GM21786 (cell line): ENCODE data around the gene XRCC5.
"Not testable (repeated sequence)": the region's sequence is repeated elsewhere in the genome, so short reads cannot be mapped to it uniquely, and the experiment has no call there.

ENCODE experiments used
- ATAC-seq: cut with Tn5 transposase; IDR thresholded peaks from one replicate; pipeline ENCODE4 v1.9.1; 2021; ENCODE audit not compliant: unreplicated experiment

Gene XRCC5

DNA sequence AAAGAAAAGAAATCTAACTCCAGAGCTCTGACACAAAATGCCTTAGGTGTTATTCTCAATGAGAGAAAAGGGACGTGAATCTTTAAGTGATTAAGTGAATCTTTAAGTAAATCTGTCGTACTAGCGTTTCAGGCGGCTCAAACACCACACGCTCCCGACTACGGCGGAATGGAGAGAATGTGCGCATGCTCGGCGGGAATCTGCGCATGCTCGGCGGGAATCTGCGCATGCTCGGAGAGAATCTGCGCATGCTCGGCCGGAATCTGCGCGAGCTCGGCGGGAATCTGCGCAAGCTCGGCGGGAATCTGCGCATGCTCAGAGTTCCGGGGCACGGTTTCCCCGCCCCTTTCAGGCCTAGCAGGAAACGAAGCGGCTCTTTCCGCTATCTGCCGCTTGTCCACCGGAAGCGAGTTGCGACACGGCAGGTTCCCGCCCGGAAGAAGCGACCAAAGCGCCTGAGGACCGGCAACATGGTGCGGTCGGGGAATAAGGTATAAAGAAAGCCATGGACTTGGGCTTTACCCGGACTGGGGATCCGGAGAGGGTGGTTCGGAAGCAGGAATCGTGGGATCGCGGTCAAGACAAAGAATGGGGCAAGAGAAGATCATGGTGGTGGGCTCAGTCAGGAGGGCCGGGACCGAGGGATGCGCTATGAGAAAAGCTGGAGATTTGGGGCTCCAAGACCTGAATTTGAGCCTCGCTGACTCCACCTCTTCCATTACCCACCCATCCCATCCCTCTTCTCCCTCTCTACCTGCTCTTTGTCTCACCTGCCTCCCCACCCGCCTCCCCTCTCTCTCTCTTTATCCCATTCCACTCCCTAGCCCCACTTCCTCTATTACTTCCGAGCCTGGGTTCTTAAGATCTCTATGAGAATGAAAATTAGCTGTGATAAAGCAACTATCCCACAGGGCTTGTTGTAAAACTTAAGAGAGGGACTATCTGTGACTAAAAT is at the start of gene XRCC5:
Gene XRCC5, plus strand, starts transcription at position 382 of the 955 bp plus-strand sequence. Its CDS starts 89 bp downstream, at position 471.
- peak; percentile 36 for ATAC-seq

DNA sequence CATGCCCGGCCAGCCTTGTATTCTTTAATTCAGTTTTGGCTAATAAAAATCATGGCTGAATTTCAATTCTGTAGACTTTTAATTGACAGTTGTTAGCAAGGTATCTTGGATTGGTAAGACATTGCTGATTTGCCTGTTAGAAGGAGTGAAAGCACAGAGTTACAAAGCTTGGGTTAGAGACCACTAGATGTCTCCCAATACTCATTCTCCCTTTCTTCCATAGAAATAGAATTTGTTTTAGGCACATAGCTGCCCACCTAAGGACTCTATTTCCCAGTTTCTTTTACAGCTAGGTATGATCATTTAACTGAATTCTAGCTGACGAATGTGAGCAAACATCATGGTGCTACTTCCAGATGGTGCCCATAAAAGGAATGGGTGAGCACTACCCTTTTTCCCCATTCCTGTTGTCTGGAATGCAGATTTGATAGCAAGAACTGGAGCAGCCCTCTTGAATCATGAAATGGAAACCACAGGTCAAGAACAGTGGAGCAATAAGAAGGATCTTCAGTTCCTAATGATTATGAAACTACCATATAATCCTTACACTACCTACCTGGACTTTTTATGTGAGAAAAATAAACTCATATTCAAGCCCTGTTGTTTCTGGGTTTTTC is 45.0 kb upstream of the XRCC5 start:
- ATAC-seq: no peak

DNA sequence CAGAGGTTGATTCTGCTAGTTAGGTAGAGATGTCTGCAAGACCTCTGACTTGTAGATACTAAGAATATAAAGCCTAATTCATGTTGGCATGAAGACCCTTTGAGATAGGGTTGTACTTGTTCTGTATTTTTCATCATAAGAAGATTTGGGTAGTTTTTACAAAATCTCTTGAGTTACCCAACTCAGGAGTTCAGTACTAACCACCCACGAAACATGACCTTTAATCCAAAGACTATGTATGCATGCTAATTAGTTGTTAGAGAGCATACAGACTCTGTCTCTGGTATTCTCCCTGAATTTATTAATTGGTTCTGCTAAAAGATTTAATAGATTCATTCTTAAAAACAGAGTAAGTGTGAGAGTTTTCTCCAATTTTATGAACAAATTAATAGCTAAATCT is 44.5 kb upstream of the XRCC5 start:
- ATAC-seq: no peak

DNA sequence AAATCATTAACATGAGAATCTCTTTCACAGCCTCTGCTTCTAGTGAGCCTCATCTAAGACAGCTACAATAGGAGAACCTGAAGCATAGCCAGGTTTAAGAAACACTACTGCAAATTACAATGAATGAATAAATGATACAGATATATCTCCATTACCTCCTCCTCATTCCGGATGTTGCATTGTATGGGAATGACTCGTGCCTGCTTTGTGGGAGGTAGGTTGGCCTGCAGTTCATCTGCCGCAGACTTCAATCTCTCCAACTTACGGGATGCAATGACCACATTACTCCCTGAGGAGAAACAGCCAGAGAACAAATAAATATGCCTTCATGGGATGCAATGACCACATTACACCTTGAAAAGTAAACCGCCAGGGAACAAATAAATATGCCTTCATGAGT is 42.9 kb upstream of the XRCC5 start:
- no peak for ATAC-seq

DNA sequence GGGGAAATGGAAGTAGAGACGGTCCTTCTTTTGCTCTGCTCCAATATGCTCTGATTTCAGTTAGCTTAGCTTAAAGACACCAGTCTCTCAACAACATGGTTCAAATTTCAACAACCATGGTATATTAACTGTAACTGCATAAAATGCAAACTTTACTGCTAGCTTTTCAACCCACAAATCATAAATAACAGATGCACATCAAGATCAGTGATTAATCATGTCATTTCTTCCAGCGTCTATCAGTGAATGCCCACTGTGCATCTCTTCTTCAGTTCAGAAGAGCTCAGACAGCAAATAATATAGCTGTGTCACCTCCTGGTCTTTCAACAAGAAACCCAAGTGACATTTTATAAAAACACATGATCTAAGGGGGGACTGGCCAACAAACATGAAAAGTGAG is 40.1 kb upstream of the XRCC5 start:
- no peak for ATAC-seq

DNA sequence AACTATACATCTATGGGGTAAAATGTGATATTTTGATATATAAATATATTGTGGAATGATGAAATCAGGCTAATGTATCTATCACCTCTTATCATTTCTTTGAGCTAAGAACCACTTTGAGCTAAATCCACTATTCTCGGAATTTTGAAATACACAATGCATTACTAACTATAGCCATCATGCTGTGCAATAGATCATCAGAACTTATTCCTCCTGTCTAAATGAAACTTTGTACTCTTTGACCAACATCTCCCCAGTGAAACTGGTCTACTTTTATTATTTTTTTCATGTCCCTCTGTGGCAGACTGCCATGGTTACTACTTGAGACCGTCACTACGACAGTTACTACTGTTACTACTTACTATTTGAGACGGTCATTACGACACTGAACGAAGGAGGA is 39.0 kb upstream of the XRCC5 start:
- no peak for ATAC-seq

DNA sequence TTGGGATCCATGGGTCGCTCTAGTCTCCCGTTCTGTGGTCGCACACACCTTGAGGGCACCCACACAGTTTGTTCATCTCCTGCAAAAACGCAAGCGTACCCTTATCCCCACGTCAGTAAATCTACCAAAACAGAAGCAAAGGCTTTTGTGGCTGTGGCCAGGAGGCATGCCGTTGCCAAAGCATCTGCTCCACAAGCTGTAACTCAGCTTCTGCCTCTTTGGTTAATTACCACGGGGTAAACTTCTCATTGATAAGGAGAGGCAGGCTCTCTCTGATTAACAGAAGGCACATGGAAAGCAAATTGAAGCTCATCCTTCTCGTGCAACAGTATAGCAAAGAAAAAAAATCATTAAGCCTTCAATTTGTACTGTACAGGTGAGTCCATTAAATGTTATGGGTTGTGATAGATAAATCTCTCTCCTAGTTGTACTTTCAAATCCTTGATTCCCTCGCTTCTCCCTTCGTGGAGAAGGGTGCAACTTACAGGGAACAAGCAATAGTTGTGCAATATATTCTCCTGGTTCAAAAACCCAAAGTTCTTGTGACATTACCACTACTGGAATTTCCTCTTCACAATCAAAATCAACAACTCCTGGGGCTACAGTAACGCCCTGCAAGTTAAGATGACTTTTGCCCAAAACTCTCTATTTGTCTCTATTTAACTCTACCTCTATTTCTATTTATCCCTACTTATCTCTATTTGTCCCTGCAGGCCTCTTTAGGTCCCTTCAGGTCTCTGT is 37.9 kb upstream of the XRCC5 start:
- ATAC-seq: no peak

DNA sequence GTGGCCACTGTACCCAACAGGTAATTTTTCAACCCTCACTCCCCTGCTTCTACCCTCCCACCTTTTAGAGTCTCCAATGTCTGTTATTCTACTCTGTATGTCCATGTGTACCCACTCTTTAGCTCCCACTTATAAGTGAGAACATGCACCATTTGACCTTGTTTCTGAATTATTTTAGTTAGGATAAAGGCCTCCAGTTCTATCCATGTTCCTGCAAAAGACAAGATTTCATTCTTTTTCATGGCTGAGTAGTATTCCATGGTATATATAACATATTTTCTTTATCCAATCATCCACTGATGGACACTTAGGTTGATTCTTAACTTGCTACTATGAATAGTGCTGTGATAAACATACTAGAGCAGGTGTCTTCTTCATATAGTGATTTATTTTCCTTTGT is 36.7 kb upstream of the XRCC5 start:
- no peak for ATAC-seq

DNA sequence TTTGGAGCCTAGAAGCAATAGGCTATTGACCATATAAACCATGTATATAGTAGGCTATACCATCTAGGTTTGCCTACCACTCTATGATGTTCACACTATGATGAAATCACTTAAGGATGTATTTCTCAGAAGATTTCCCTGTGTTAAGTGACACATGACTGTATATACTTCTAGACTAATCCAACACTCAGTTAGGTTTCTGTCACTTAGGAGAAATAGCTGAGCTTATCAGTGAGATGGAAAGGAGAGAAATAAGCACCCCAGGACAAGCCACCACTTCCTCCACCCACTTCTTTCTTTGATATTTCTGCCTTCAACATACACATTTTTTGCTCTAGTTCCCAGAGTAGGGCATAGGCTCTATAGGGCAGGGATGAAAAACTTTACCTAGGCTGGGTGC is 35.4 kb upstream of the XRCC5 start:
- ATAC-seq: no peak

DNA sequence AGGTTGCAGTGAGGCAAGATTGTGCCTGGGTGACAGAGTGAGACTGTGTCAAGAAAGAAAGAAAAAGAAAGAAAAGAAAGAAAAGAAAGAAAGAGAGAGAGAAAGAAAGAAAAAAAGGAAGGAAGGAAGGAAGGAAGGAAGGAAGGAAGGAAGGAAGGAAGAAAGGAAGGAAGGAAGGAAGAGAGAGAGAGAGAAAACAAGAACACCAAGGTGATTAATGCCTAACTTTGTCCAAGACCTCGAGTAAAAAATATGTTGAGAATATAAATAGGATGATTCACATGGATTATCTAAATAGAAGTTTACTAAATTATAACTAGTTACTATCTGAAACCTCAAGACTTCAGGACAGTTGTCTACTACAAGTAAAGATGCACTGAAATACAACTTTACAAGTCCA is 34.8 kb upstream of the XRCC5 start:
- no peak for ATAC-seq

DNA sequence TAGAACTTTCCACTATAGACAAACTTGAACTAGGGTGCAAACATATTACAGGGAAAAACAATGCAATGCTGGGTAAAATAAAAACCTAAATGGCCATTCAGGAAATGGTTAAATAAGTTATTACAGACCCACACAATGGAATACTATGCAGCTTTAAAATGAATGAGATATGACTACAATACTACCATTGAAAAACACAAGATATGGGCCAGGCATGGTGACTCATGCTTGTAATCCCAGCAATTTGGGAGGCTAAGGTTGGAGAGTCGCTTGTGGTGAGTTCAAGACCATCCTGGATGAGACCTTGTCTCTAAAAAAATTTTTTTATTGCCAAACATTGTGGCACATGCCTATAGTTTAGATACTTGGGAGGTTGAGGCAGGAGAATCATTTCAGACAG is 34.4 kb upstream of the XRCC5 start:
- ATAC-seq: no peak

DNA sequence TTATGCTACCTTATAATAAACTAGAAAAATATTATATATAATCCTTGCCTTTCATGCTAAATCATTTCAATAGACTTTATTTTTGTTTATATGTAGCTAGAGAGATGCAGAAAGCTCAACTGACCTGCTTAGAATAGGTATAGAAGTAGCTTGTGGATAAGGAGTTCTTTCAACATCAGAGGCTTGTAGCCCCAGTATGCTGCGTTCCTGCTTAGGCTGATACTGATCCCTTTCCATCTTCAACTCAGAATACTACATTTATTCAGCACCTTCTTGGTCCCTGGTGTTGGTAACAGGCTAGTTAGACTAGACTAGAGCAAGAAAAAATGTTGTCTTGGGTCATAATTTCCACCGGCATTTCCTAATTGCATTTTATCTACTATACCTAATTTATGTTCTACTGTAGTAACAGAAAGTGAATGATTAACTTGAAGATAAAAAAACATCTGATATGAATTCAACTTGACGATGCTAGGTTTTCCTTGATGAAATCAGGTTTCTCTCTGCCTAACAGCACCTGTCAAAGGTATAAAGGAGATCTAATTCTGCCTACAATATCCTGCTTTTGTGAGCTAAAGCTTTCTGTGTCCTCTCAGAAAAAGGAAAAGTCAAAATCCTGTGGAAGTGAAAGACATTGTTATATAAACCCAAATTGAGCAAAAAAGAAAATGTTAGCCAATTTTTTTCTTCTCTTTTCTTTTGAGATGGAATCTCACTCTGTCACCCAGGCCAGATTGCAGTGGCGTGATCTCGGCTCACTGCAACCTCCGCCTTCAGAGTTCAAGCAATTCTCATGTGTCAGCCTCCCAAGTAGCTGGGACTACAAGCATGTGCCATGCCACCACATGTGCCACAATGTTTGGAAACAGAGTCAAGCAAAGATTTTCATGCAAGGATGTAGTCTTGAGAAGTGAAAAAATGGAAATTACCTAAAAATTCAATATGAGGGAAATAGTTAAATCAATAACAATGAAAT is 33.4 kb upstream of the XRCC5 start:
- ATAC-seq: no peak

DNA sequence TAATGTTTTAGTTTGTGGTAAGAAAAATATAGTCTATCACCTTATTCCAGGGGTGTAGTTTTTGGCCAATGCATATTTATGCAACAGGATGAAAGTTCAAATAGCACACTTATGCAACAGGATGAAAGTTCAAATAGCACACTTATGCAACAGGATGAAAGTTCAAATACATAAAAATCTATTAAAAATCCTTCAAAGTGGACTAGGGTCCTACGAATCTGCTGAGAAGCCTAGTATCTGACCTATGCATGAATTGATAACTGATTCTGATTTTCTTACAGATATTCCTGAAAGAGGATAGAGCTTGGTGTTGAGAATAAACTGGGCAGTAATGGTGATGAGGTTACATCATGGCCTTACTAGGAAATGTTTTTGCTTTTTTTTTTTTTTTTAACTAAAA is 30.4 kb upstream of the XRCC5 start:
- no peak for ATAC-seq

DNA sequence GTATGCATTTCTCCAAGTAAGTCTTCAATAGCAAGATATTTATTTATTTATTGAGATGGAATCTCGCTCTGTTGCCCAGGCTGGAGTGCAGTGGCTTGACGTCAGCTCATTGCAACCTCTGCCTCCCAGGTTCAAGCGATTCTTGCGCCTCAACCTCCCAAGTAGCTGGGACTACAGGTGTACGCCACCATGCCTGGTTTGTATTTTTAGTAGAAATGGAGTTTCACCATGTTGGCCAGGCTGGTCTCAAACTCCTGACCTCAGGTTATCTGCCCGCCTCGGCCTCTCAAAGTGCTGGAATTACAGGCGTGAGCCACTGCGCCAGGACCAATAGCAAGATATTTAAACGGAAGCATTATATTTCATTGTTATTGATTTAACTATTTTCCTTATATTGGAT is 29.1 kb upstream of the XRCC5 start:
- not testable (repeated sequence) for ATAC-seq

DNA sequence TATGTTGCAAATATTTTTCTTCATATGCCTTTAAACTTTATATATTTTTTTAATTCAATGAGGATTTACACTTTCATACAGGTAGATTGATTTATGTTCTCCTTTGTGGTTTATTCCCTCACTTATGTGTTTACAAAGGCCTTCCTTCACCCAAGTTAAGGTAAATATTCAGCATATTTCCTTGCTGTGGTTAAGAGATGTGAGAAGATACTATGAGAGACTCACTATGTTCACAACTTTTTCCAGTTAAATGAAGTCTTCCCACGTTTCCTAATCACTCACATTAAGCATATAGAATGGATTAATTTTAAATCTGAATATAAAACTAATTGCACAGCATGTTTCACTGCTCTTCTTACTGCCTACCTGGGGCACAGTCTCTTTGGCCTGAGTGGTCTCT is 28.1 kb upstream of the XRCC5 start:
- ATAC-seq: no peak

DNA sequence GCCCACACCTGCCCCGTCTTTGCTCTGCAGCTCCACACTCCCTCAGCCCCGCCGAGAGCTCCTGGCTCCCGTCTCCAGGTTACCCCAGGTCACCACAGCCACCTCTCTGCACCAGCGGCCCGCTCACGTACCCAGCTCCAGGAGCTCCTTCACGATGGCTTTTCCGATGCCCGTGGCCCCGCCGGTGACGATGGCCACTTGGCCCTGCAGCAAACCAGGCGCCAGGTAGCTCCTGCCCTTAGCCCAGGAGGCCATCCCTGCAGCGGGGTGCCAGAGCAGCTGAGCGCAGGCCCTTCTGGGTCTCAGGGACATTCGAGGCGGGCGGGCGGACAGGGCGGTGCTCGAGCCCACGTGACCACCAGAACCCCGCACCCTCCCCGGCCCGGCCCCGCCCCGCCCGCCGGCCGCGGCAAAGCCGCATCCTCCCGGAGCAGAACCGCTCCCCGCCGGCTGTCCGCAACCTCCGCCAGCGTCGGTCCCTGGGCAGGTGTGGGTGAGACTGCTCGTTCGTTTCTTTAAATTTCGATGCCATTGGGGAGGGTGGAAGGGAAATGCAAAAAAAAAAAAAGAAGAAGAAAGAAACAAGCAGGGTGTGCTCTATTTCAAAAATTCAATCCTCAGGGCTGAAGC is 27.5 kb upstream of the XRCC5 start, which contains the start of the genes PECR and TMEM169:
Gene PECR, minus strand, starts transcription at position 323 of the 630 bp plus-strand sequence. Its CDS starts 68 bp downstream, at position 255.
Gene TMEM169, plus strand, starts transcription at position 433 of the 630 bp plus-strand sequence. CDS start 14,045 bp downstream, outside the sequence.
- peak; percentile 92 for ATAC-seq

DNA sequence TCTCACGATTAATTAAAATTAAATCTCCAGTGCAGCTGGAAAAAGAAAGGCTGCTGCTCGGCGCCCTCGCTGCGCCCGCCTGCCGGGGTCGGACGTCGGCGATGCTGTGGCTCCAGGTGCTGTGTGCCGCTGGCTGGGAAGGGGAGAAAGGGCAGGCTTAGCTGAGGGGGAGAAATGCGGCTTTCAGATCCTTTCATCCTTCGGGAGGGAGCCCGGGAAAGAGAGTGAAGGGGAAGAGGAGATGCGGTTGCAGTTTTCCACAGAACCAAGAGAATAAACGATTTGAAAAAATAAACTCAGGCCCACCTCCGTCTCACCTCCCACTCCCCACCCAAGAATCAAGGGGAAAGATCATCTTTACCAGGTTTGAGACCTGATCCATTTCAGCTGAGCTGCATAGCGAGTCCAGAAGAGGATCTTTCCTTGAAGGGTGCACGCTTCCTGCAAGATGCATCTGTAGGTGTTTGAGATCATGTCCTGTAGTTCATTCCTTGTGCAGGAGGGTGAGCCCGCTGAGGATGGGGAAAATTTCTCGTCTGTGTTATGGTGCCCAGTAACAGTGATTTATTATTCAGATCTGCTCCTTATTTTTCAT is 26.9 kb upstream of the XRCC5 start:
- ATAC-seq: no peak

DNA sequence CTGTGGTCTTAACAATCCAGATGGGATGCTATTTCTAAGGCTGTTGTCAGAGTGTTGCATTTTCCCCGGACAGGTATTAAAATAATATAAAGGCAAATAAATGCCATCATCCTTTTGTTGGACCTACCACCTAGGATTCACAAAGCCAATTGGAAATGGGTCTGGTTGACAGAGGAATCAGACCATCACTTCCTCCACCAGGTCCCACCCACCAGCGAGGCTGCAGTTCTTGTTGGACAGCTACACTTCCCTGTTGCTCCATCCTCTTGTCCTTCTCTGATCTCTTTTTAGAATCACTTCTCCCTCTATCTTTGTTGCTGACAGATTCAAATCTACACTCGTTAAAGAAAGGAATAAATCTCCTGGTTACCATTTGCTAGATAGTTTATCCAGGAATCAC is 26.3 kb upstream of the XRCC5 start:
- ATAC-seq: no peak
